ENCODE data around the gene RAN.

The RAN gene

DNA sequence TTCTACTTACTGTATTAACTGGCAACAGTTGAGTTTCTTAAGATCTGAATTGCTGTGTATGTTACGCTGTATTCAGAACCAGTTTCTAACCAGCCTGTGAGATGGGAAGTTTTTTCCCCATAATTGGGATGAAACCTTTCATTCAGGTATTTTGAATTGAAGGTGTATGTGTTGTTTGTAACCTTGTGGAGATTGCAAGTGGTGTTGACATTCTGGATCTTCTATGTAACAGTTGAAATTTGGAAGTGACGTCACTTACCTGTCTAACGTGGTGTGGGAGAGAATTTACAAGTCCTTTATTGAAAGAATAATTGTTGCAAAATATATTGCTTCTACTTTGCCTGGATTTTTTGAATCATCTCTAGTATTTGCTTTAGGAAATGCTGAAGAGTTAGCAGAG lies 5.5 kb downstream of the RAN start:
- DNase-seq (ENCODE audit: low spot score) = no peak
- TF ChIP-seq, protein P1, sequence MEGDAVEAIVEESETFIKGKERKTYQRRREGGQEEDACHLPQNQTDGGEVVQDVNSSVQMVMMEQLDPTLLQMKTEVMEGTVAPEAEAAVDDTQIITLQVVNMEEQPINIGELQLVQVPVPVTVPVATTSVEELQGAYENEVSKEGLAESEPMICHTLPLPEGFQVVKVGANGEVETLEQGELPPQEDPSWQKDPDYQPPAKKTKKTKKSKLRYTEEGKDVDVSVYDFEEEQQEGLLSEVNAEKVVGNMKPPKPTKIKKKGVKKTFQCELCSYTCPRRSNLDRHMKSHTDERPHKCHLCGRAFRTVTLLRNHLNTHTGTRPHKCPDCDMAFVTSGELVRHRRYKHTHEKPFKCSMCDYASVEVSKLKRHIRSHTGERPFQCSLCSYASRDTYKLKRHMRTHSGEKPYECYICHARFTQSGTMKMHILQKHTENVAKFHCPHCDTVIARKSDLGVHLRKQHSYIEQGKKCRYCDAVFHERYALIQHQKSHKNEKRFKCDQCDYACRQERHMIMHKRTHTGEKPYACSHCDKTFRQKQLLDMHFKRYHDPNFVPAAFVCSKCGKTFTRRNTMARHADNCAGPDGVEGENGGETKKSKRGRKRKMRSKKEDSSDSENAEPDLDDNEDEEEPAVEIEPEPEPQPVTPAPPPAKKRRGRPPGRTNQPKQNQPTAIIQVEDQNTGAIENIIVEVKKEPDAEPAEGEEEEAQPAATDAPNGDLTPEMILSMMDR (IDR thresholded peaks at IDR 0.05; ENCODE audit: extremely low read depth, insufficient read depth, missing control alignments) = no peak
- in situ Hi-C loops (cut with MboI; ENCODE audit: low pct_unique_long_range_greater_than_20kb, low sequenced_read_pairs, unreplicated experiment) = no loop called here

DNA sequence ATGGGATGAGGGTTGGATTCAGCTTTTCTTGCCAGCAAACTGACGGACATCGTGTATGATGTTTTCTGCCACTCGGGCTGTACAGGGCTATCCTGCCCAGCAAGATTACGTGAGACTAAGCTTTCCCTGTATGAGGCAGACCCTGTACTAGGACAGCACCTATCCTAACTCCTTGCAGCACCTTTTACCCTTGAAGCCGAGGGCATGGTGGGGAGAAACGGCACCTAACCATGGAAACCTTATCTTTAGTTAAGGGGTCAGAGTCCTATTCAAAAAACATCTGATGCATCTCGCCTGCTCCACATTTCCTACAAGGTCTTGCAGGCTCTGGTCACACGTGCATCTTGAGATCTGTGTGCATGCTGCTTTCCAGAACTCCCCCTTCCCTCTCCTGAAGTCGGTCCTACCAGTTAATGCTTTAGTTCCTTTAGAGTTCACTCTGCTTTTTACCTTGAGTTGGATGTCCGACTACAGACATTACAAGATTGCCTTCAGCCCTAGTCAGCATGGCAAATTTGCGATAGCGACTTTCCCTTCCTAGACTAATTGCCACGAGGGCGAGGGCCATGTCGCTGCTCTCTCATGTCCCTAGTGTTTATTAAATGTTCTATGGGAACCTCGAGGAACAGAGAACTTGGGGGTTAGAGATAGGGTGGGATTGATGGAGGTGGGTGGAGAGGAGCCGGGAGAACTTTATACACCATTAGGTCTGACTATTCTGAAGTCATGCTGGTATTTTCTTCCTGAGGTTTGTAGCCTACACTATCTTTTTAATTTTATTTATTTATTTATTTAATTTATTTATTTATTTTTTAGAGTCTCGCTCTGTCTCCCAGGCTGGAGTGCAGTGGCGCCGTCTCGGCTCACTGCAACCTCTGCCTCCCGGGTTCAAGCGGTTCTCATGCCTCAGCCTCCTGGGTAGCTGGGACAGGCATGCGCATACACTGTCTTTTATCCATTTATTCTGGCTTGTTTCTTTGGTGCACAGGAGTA lies 6.6 kb downstream of the RAN start:
- DNase-seq (ENCODE audit: low spot score) = no peak
- in situ Hi-C loops (cut with MboI; ENCODE audit: low pct_unique_long_range_greater_than_20kb, low sequenced_read_pairs, unreplicated experiment) = no loop called here
- TF ChIP-seq, protein P1 (IDR thresholded peaks at IDR 0.05; ENCODE audit: extremely low read depth, insufficient read depth, missing control alignments) = no peak

DNA sequence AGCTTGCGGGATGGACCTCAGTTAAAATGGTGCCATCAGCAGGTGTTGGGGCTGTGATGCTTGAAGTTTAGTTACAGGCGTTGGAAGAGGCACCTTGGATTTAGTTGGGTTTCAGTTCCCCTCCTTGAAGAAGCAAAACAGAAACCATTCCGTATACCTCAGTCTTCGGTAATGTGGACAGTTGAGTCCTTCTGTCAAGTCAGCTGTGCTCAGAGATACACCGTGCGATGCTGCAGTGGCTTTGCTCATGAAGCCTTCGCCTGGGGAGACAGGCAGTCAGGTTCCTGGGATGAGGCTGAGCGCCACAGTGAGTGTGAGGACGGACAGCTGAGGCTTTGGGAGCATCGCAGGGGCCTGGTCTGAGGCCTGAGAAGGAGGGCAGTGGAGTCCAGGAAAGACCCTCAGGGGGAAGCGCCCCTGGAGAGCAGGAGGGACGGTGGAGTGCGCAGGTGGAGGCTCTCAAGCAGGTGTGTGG lies 7.4 kb downstream of the RAN start:
- in situ Hi-C loops (cut with MboI; ENCODE audit: low pct_unique_long_range_greater_than_20kb, low sequenced_read_pairs, unreplicated experiment) = no loop called here
- TF ChIP-seq, protein P1 (IDR thresholded peaks at IDR 0.05; ENCODE audit: extremely low read depth, insufficient read depth, missing control alignments) = no peak
- DNase-seq (ENCODE audit: low spot score) = peak; percentile 80

DNA sequence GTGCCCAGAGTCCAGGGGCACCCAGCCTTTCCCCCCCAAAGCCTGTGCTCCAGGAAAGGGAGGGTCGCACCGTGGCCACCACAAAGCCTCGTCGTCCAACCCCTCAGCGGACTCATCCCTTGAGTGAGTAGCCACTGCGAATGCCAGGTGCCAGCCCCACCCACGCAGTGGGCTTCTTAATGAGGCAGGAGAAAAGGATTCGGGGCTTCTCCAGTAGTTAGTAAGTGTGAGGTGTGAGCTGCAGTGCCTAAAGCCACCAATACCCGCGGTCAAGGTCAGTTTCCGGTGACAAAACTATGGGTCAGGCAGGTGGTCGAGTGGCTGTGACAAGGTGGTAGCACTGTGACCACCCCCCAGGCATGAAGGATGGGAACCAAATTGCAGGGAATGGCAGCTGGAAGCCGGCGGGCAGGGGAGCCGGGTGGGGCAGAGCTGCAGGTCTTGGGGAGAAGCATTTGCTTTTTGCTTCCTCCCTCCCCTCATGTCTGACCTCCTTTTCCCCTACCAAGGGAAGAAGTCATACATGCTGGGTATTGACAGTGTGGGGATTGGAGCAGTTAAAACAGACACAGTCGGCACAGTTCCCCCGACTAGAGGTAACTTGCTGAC lies 8.0 kb downstream of the RAN start:
- in situ Hi-C loops (cut with MboI; ENCODE audit: low pct_unique_long_range_greater_than_20kb, low sequenced_read_pairs, unreplicated experiment) = no loop called here
- TF ChIP-seq, protein P1 (IDR thresholded peaks at IDR 0.05; ENCODE audit: extremely low read depth, insufficient read depth, missing control alignments) = no peak
- DNase-seq (ENCODE audit: low spot score) = peak; percentile 31

DNA sequence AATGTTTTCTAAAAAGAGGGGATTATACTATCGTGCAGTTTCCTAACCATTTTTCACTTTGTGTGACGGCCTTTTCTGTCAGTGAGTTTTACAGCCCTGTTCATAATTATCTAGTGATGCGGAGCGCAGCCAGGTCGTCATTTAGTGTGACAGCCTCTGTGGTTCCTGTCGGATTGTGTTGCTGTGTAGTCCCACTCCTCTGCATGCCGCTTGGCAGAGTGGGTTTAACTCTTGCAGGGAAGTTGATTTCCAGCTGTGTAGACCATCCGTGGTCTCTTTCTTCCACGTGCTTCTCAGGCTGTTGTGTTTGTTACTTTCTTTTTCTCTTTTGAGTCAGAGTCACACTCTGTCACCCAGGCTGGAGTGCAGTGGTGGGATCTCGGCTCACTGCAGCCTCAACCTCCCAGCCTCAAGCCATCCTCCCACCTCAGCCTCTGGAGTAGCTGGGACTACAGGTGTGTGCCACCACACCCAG lies 8.6 kb downstream of the RAN start:
- TF ChIP-seq, protein P1 (IDR thresholded peaks at IDR 0.05; ENCODE audit: extremely low read depth, insufficient read depth, missing control alignments) = no peak
- in situ Hi-C loops (cut with MboI; ENCODE audit: low pct_unique_long_range_greater_than_20kb, low sequenced_read_pairs, unreplicated experiment) = no loop called here
- DNase-seq (ENCODE audit: low spot score) = peak; percentile 40

DNA sequence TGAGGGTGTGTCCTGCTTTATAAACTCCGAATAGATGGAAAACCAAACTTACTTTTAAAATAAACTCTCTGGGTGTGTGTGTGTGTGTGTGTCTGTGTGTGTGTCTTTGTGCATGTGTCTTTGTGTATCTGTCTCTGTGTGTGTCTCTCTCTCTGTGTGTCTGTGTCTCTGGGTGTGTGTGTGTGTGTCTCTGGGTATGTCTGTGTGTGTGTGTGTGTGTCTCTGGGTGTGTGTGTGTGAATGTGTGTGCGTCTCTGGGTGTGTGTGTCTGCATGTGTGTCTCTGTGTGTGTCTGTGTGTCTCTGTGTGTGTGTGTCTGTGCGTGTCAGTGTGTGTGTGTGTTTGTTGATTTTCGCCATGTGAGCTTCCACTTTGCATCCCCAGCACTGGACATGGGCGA lies 9.2 kb downstream of the RAN start:
- TF ChIP-seq, protein P1 (IDR thresholded peaks at IDR 0.05; ENCODE audit: extremely low read depth, insufficient read depth, missing control alignments) = no peak
- in situ Hi-C loops (cut with MboI; ENCODE audit: low pct_unique_long_range_greater_than_20kb, low sequenced_read_pairs, unreplicated experiment) = no loop called here

More for the DNA sequence above, 9.2 kb downstream of the RAN start:
- DNase-seq (ENCODE audit: low spot score) = no peak
